ENCODE measurements around the gene OTOGL.

DNA sequence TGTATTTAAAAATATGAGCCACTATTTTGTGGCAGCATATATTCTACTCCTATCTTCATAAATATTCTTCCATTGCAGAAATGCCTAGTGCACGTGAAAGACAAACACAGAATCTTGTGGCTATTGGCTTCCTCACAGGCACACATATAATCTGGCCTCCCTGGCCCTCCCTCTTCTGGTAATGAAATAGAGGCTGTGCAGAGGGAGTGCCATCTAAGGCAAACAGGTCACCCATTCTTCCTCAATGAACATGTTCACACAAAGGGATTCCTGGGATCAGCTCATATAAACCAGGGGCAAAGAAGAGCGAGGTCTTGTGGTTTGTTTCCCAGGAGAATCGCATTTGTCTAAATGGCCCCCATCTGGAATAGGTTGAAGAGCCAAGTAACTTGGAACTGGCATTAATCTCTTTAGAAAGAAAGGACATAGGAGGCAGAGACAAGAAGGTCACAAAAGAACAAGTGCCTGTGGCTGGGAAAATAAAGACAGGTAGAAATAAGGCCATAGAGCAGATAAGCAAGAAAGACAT, 173.1 kb downstream of the OTOGL start:
- no peak for TF ChIP-seq EZH2phosphoT487 (IDR thresholded peaks at IDR 0.05; ENCODE audit: borderline replicate concordance, low read depth, low read length)
- TF ChIP-seq, protein P1, sequence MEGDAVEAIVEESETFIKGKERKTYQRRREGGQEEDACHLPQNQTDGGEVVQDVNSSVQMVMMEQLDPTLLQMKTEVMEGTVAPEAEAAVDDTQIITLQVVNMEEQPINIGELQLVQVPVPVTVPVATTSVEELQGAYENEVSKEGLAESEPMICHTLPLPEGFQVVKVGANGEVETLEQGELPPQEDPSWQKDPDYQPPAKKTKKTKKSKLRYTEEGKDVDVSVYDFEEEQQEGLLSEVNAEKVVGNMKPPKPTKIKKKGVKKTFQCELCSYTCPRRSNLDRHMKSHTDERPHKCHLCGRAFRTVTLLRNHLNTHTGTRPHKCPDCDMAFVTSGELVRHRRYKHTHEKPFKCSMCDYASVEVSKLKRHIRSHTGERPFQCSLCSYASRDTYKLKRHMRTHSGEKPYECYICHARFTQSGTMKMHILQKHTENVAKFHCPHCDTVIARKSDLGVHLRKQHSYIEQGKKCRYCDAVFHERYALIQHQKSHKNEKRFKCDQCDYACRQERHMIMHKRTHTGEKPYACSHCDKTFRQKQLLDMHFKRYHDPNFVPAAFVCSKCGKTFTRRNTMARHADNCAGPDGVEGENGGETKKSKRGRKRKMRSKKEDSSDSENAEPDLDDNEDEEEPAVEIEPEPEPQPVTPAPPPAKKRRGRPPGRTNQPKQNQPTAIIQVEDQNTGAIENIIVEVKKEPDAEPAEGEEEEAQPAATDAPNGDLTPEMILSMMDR (conservative IDR thresholded peaks at IDR 0.05; ENCODE audit: low read length) = no peak
